DMS153 treated with DMSO at 0.1 percent for 48 hours (cell line): ENCODE data around the gene SIX6.

Experiments
- DNase-seq: peaks from one replicate; lab custom pipeline; 2025; ENCODE audit not compliant: unreplicated experiment; lab: John Stamatoyannopoulos, UW

Gene SIX6

DNA sequence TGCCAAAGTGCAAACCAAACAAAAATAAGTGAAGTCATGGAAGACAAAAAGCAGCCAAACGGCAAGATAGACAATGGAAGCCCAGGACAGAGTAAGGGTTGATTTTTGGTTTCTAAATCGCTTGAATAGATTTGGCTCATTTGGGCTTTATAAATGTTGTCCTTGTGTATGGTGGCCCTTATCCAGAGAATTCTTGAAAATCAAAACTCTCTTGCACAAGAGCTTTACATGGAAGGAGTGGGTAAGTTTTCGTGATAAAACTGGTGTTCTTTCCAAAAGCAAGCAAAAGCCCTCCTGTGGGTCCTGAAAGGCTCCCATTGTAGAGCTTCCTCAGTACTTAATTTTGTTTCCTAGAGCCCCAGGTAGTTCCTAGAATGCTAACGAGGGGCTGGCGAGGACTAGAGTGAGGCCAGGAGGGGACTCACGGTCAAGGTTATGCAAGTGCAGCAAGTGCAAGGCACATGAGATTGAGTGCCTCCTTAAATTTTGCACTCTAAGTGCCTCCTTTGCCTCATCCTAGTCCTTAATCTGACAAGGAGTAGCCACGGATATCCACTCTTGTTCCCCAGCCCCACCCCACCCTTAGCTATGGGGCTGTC, 4.1 kb downstream of the SIX6 start:
- no peak for DNase-seq

DNA sequence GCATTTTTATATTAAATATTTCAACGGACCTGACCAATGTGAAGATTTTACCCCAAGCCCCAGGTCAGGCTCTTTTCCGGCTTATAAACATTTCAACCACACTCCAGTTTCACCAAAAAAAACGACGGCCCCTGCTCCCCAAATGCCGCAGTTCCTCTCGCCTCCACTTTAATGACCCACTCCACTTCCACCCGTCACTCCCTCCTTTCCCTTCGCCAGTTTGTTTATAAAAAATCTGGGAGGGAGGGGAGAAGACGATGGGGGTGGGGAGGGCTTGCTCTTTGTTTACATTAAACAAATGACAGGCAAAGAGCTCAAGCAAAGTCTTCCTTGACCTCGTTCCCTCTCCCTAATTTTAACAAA, 5.4 kb downstream of the SIX6 start:
- DNase-seq = no peak

DNA sequence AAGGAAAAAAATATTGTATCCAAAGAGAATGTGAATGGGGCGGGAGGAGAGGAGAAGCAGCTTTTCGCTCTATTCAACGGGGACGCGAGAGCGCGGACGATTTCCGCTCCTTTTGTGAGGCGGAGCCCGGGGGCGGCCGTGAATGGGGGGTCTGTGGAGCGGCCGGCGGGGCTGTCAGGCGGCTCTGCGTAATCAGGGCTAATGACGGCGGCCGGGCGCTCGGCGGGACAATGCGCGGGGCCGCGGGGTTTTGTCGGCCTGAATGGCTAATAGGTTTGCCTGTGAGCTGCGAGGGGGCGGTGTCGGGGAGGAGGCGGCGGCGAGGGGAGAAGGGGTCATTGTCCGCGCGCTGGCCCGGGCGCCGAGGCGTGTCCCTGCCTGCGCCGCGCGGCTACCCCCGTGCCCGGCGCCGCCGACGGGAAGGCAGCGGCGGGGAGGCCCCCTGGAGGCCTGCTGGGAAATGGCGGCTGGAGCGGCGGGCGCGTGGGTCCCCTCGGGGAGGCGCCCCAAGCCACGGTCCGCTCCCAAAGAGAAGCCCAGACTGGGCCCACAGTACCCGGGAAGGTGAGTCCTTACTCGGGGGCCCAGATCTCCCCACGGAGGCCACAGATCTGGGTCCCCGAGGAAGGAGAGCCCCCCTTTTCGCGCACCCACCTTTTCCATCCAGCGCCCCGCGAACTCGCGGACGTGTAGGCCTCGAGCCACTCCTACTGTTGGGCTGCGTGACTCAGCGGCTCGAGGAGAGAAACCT, 6.0 kb downstream of the SIX6 start:
- DNase-seq = peak; percentile 46

- DNase-seq = no peak
Measured at GRCh38 chr14:60515511-60516289, 6.8 kb downstream of the SIX6 start.

DNA sequence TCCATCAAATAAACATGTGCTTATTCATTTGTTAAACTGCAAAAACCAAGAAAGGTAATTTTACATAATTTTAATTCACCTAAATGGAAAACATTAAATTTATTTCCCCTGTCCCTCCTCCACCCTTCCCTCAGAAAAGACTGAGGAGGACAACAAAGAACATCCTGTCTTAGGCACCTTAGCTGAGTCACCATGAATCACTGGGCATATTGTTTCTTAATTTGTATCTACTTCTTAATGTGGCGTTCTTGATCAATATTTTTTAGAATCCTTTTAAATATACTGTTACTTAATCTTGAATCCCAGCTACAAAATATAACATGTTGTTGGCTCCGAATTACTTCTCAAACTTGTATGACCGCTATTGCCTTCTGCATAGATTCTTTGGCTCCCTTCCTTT, 23.5 kb downstream of the SIX6 start:
- DNase-seq = no peak

DNA sequence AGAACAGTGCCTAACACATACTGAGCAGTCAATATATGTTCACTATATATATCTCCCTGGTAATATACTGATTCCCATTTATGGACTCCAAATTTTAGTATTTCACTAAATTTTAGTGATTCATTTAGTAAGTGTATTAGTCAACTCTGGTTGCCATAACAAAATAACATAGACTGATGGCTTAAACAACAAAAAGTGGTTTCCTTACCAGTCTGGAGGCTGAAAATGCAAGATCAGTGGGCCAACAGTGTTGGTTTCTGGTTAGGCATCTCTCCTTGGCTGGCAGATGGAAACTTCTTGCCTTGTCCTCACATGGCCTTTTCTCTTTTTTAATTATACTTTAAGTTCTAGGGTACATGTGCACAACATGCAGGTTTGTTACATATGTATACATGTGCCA, 28.7 kb downstream of the SIX6 start:
- DNase-seq = no peak

DNA sequence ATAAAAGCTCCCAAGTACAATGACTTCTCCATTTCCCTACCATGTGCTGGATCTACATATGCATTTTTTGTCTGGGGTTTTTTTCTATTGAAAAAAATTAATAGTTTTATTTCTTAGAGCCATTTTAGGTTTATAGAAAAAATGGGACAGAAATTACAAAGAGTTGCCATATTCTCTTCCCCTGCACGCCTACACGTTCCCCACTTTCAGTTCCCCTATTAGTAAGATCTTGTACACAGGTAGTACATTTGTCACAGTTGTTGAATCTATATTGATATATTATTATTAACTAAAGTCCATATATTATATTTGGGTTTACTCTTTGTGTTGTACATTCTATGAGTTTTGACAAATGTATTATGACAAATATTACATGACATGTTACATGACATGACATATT, 35.7 kb downstream of the SIX6 start:
- no peak for DNase-seq

GRCh38 chr14:60553808-60554207, 44.9 kb downstream of the SIX6 start:
- DNase-seq = no peak

GRCh38 chr14:60561845-60562746, 53.1 kb downstream of the SIX6 start:
- DNase-seq = peak; percentile 62
